Measurements from ENCODE around the gene DCLRE1A. TPM values are rescaled to one million over a fixed set of nuclear protein-coding genes. Genes with fewer than 3 reads are reported as not detected.

DCLRE1A gene
- total RNA-seq, 4 donors from 2014 or later: 4.0 to 7.7 (median 6.0) TPM

DNA sequence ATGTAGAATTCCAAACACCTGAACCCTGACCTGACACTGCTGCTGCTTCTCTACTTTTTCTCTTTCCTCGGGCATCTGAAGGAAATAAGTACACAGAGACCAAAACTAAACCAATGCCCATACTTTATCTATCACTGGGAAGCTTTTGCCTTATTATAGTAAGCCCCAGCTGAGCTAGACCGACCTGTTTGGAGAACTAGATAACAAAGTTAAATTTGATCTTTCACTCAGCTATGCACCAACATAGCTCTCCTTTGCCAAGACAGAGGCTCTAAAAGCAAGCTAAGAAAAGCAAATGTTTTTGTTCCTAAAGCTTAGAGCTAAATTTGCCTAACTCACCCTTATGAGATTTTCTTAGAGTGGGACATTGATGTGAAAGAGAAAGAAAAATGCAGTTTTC lies 39.7 kb upstream of the DCLRE1A start:
- DNase-seq: no peak
- peaks cover 0 to 5% (median 0%) of the 10 kb centered on the region in 4 donors for H3K4me1 ChIP-seq
- H3K27me3 ChIP-seq: no peaks in the 10 kb centered on the region
- no peaks in the 10 kb centered on the region for H3K9me3 ChIP-seq
- no peak overlapping the region for H3K27ac ChIP-seq
- no peak for TF ChIP-seq CTCF (IDR thresholded peaks at IDR 0.05)
- H3K36me3 ChIP-seq: no peaks in the 10 kb centered on the region
- H3K4me3 ChIP-seq: no peak overlapping the region

- Histone ChIP-seq H3K4me1 (no peaks in the 10 kb centered on the region), H3K4me3 (no peak overlapping the region), H3K36me3 (no peaks in the 10 kb centered on the region), H3K27me3 (no peaks in the 10 kb centered on the region), H3K9me3 (no peaks in the 10 kb centered on the region), H3K27ac (no peak overlapping the region)
- DNase-seq: no peak
- TF ChIP-seq POLR2A (IDR thresholded peaks at IDR 0.05): no peak
- peak in 1 of 6 experiments; percentile 5 for TF ChIP-seq CTCF (IDR thresholded peaks at IDR 0.05)
Observed at GRCh38 chr10:113891476-113891875, 37.6 kb upstream of the DCLRE1A start.

DNA sequence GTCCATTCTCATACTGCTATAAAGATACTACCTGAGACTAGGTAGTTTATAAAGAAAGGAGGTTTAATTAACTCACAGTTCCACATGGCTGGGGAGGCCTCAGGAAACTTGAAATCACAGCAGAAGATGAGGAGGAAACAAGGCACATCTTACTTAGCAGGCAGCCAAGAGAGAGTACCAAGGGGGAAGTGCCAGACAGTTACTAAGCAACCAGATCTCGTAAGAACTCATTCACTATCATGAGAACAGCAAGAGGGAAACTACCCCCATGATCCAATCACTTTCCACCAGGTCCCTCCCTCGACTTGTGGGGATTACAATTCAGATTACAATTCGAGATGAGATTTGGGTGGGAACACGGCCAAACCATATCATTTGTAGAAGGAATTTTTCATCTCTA lies 36.9 kb upstream of the DCLRE1A start:
- DNase-seq: no peak
- Histone ChIP-seq H3K36me3 (no peaks in the 10 kb centered on the region), H3K27ac (no peak overlapping the region), H3K4me1 (no peaks in the 10 kb centered on the region), H3K27me3 (no peaks in the 10 kb centered on the region), H3K9me3 (no peaks in the 10 kb centered on the region), H3K4me3 (no peak overlapping the region)
- TF ChIP-seq POLR2A (IDR thresholded peaks at IDR 0.05): no peak
- no peak for TF ChIP-seq CTCF (IDR thresholded peaks at IDR 0.05)

DNA sequence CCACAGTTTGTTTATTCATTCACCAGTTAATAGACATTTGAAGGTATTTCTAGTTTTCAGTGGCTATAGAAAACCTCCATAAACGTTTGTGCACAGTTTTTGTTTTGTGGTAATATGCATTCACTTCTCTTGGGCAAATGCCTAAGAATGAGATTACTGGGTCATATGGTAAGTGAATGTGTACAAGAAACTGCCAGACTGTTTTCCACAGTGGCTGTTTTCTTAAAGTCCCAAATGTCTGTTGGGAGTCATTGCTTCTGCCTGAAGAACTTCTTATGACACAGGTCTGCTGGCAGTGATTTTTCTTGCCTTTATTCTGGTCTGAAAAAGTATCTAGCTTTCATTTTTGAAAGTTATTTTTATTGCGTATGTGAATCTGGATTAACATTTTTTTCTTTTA lies 36.0 kb upstream of the DCLRE1A start:
- H3K4me1 ChIP-seq: no peaks in the 10 kb centered on the region
- no peak for DNase-seq
- no peak overlapping the region for H3K27ac ChIP-seq
- H3K27me3 ChIP-seq: no peaks in the 10 kb centered on the region
- H3K4me3 ChIP-seq: no peak overlapping the region
- peaks cover 0 to 5% (median 0%) of the 10 kb centered on the region in 3 donors for H3K36me3 ChIP-seq
- TF ChIP-seq CTCF (IDR thresholded peaks at IDR 0.05): no peak
- no peaks in the 10 kb centered on the region for H3K9me3 ChIP-seq

- Histone ChIP-seq H3K27ac (no peak overlapping the region), H3K4me3 (no peak overlapping the region), H3K9me3 (no peaks in the 10 kb centered on the region), H3K36me3 (peaks cover 0 to 17% (median 0%) of the 10 kb centered on the region in 3 donors), H3K27me3 (no peaks in the 10 kb centered on the region), H3K4me1 (no peaks in the 10 kb centered on the region)
- DNase-seq: no peak
- TF ChIP-seq CTCF (IDR thresholded peaks at IDR 0.05) (no peak), POLR2A (IDR thresholded peaks at IDR 0.05) (no peak)
Observed at GRCh38 chr10:113882240-113882639, 28.4 kb upstream of the DCLRE1A start.

DNA sequence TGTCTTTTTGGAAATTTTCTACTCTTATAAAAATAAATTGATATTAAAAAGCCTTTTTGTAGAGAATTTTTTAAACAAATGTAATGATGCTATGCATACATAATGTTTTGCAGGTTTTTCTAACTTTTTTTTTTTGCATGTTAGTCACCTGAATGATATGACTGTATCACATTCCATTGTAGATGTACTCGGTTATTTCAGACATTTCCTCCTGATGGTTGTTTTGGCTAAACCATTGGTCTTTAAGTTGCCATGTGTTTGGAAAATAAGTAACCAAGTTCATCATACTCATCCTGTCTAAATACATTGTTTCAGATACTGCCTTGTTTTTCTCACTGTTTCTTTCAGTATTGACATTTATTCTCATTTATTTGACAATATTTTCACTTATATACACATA lies 26.4 kb upstream of the DCLRE1A start:
- Histone ChIP-seq H3K27ac (no peak overlapping the region), H3K4me1 (no peaks in the 10 kb centered on the region), H3K9me3 (no peaks in the 10 kb centered on the region), H3K4me3 (no peak overlapping the region), H3K27me3 (no peaks in the 10 kb centered on the region), H3K36me3 (peaks cover 0 to 26% (median 0%) of the 10 kb centered on the region in 3 donors)
- DNase-seq: no peak
- TF ChIP-seq POLR2A (IDR thresholded peaks at IDR 0.05): no peak
- TF ChIP-seq CTCF (IDR thresholded peaks at IDR 0.05): no peak

Measured in Peyer's patch (tissue), 4 donors.